GM18858 (cell line): ENCODE results near the gene MAGI3.
"Not testable (repeated sequence)": the region's sequence is repeated elsewhere in the genome, so short reads cannot be mapped to it uniquely, and the experiment has no call there.

Experiments used
- ATAC-seq: cut with Tn5 transposase; IDR thresholded peaks from one replicate; pipeline ENCODE4 v1.9.1; 2021; ENCODE audit not compliant: unreplicated experiment

MAGI3 gene

DNA sequence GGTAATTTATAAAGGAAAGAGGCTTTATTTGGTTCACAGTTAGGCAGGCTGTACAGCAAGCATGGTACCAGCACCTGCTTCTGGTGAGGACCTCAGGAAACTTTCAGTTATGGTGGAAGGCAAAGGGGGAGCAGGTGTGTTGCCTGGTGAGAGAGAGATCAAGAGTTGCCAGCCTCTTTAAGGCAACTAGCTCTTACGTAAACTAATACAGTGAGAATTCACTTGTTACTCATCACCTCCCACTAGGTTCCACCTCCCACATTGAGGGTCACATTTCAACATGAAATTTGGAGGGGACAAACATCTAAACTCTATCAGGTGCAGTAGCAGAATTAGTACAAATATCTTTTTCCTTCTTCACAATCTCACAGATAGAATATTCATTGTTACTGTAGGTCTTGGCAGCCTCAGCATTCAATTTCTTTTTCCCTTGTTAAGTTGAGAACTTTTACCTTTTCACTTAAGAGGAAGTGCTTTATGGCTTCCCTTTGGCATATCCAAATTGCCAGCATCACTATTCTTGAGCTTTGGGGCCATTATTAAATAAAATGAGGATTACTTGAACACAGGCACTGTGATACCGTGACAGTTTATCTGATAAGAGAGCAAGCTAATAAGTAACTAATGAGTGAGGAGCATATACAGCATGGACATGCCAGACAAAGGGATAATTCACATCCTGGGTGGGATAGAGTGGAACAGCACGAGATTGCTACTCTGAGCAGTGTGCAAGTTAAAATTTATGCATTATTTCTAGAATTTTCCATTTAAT lies 48.4 kb downstream of the MAGI3 start:
- no peak for ATAC-seq

DNA sequence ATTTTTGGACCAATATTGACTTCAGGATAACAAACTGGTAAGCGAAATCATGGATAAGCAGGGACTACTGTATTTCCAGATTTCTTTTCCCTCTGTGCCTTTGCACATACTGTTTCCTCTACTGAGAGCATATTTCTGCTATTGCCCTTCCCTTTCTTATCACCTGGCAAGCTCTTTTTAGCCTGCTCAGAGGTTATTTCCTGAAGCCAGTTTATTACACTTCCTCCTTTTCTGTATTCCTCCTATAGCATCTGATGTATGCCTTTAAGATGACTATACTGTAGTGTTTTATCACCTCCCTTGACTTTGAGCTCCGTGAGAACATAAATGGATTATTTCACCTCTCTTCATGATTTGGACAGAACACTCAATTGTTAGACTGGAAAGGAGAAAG lies 49.0 kb downstream of the MAGI3 start:
- no peak for ATAC-seq

DNA sequence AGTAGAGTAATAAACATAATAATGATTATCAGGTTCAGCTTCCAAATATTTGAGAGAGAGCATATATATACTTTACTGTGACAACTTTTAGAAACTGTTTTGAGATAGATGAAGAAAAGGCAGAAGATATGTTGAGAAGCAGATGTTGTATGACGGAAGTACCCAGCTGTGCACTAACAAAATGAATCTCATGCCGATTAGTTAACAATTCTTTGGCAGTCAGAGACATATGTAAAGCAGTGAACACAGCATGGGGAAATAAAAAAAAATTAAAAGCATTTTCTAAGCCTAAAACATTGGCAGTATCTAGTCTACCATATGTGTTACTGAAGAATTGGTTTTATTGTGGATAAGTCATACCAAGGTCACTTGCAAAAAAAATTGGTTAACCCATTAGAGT lies 51.8 kb downstream of the MAGI3 start:
- ATAC-seq = no peak

DNA sequence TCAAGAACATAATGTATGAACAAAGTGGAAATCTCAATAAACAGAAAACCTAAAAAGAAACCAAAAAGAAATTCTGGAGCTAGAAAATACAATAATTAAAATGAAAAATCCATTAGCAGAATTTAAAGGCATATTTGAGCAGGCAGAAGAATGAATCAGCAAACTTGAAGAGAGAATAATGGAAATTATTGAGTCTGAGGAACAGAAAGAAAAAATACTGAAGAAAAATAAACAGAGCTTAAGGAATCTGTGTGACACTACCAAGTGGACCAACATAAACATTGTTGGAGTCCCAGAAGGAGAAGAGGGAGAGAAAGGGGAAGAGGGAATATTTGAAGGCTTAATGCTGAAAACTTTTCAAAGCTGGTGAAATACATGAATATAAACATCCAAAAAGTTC lies 54.5 kb downstream of the MAGI3 start:
- ATAC-seq = no peak

DNA sequence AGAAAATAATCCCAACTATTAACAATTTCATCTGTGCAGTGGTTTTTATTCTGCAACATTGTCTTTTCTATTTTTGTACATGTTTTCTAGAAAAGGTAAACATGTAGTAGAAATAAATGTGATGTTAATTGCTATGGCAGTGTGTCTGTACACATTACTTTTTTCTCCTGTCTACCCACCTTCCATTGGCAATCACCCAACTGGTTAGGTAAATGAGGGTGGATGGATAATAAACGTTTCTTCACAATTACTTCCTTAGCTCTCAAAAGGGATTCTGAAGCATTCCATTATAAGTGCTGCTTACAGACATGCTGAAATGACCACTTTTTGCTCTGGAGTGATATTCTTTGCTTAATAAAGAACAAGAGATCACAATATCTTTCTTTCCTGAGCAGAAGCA lies 61.4 kb downstream of the MAGI3 start:
- no peak for ATAC-seq

DNA sequence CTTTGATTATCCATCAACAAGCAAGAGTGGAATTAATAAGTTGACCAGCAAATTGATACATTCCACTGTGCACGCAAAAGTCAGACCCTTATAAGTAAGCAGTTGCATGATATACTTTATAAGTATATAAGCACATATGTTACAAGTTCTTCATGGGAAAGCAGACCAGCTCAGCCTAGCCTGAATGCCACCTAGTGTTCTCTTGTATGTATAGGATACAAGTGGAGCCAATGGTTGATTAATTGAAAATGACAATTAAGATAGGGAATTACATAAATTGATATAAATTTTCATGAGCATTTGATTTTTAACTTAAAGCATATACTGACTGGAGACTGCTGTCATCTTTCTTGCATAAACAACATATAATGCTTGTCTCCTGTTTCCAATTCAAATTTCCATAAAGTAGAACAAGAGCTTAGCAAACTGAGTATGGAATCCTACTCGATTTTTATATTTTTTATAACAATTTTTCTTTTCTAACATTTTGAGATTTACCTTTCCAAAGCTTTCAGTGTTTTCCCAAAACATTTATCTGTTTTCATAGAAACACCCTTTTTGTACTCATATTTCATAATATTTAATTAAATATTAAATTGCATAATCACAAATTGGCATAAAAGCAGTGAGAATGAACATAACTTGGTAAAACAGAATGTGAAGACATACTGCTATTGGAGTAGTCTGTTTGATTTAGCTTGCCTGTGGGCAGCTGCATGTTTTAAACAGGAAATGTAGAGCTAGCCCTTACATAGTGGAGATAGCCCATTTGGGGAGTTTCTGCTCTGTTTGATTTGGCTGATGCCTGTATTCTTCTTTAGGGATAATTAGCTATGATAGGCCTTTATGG lies 62.8 kb downstream of the MAGI3 start:
- ATAC-seq = no peak

DNA sequence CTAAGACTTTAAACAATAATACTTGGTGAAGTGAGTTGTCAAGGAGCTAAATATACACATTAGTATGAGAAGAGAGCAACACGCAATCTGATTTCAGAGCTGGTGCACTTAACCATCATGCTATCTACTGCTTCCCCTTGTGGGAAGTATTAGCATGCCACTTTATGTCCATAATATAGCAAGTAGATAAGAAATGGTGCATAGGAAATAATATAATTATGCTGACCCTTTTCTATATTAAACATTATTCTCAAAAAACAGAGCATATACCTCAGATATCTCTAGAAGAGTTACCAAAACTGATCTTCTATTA lies 63.4 kb downstream of the MAGI3 start:
- ATAC-seq = no peak

DNA sequence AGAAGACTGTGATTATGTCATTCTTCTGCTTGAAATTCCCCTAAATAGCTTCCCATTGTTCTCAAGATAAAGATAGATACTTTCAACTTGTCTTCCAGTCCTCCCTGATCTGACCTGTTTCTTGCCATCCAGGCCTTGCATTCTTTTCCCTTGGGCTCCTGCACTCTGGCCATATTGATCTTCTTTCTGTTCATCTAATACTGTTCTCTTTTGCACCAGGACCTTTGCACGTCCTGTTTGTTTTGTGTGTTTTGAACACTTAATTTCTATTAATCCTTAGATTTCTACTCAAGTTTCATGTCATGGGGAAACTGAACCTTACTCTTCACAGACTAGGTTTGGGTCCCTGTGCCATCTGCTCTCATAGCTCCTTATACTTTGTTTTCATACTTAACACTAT lies 65.1 kb downstream of the MAGI3 start:
- ATAC-seq = no peak

DNA sequence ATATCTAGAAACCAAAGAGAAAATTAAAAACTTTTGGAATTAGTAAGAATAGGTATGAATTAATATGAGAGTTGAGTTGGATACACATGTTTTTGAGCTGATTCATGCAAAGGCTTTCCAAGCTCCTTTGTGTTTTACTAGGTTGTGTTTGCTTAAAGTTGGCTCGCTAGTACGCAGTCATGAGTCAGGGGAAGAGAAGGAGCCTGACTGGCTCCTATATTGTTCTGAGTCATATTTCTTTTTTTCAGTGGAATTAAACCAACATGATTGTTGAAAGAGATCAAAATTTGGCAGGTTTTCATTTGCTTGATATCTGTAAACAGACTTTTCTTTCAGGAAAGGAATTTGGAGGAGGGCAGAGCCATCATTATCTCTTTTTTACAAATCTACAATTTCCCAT lies 66.7 kb downstream of the MAGI3 start:
- no peak for ATAC-seq

DNA sequence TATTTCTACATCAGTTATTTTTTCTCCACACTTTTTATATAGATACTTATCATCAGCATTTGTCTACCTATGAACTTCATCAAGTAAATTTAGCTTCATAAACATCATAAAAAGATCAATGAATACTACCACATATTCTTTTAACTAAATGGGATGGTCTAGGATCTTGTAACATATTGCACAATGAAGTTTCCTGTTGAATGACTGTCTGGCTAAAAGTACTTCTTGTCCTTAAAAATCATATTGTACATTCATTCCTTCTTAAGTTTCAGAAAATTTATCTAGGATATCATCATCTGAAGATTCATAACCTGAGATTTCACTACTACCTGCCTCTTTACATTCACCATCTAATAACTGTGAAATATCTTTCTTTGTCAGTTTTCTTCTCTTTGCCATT lies 69.0 kb downstream of the MAGI3 start:
- ATAC-seq = no peak

DNA sequence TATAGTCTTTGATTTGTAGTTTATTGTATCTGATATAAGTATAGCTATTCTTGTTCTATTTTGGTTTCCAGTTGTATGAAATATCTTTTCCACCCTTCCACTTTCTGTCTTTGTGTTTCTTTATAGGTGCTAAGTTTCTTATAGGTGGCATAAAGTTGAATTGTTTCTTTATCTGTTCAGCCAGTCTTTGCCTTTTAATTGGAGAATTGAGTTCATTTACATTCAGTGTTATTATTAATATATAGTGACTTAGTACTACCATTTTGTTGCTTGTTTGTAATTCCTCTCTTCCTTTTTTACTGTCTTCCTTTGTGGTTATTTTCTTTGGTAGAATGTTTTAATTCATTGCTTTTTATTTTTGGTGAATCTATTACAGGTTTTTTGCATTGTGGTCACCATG lies 77.7 kb downstream of the MAGI3 start:
- no peak for ATAC-seq

DNA sequence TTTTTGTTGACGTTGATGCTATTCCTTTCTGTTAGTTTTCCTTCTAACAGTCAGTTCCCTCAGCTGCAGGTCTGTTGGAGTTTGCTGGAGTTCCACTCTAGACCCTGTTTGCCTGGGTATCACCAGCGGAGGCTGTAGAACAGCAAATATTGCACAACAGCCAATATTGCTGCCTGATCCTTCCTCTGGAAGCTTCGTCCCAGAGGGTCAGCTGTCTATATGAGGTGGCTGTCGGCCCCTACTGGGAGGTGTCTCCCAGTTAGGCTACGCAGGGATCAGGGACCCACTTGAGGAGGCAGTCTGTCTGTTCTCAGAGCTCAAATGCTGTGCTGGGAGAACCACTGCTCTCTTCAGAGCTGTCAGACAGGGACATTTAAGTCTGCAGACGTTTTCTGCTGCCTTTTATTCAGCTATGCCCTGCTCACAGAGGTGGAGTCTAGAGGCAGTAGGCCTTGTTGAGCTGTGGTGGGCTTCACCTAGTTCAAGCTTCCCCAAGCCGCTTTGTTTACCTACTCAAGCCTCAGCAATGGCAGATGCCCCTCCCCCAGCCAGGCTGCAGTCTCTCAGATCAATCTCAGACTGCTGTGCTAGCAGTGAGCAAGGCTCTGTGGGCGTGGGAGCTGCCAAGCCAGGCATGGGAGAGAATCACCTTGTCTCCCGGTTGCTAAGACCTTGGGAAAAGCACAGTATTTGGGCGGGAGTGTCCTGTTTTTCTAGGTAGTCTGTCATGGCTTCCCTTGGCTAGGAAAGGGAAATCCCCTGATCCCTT lies 88.3 kb downstream of the MAGI3 start:
- ATAC-seq = not testable (repeated sequence)

DNA sequence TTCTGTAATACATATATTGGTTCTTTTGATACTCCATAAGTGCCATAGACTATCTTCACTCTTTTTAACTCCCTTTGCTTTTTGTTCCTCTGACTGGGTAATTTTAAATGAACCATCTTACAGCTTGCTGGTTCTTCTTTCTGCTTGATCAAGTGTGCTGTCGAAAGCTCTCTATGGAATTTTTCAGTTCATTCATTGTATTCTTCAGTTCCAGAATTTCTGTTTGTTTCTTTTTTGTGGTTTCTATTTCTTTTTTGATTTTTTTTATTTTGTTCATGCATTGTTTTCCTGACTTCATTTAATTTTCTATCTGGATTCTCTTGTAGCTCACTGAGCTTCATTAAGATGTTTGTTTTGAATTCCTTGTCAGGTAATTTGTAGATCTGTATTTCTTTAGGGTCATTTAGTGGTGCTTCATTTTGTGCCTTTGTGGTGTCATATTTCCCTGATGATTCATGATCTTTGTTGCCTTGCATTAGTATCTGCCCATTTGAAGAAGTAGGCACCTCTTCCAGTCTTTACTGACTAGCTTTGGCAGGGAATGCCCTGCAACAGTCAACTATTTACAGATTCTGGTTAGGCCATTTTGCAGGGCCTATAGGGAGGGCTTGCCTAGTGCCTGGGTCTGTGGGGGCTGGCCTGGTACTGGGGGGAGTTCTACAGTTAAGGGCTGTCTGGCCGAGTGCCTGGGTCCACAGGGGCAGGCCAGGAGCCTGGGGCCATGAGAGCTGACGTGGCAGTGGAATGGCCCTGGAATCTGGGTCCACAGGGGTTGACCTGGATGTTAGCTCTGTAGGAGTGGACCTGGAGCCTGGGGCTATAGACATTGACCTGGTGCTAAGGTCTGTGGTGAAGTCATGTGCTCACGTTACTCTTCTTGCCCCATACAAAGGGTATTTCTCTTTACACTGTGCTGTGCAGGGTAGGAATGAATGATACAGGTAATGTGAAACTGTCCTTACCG lies 89.7 kb downstream of the MAGI3 start:
- no peak for ATAC-seq

DNA sequence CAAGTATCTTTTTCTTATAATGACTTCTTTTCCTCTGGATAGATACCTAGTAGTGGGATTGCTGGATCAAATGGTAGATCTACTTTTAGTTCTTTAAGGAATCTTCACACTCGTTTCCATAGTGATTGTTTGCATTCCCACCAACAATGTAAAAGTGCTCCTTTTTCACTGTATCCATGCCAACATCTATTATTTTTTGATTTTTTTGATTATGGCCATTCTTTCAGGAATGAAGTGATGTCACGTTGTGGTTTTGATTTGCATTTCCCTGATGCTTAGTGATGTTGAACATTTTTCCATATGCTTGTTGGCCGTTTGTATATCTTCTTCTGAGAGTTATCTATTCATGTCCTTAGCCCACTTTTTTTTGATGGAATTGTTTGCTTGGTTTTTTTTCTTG lies 94.8 kb downstream of the MAGI3 start:
- ATAC-seq = not testable (repeated sequence)

DNA sequence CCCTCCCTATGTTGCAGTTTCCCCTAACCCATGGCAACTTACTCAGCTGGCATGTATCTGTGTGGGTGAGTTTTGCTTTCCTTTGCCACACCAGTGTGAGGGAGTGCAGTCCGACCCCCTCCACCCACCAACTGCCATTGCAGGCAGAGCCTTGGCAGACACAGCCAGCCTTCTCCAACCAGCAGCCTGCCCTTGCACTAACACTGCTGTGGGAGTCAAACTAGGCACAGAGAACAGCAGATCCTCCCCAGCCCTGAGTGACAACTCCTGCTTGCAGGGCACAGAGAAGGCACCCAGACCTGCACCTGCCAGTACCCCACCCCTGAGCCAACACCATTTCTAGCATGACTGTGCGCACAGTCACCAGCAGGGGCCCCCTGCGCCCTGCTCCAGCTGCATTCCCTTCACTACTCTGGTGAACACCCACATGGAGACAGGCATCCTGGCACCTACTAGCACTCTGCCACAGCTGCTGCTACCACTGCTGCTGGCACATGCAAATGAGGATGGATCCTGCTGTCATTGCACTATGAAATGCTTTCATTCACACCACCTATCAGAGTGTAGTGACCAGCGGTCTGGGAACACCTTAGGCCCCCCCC lies 98.4 kb downstream of the MAGI3 start:
- no peak for ATAC-seq

DNA sequence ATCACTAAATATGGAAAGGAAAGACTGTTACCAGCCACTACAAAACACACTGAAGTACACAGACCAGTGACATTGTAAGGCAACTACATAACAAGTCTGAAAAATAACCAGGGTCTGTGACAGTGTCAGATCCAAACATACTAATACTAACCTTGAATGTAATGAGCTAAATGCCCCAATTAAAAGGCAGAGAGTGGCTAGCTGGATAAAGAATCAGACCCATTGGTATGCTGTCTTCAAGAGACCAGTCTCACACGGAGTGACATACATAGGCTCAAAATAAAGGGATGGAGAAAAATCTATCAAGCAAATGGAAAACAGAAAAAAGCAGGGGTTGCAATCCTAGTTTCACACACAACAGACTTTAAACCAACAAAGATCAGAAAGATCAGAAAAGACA lies 100.1 kb downstream of the MAGI3 start:
- no peak for ATAC-seq

DNA sequence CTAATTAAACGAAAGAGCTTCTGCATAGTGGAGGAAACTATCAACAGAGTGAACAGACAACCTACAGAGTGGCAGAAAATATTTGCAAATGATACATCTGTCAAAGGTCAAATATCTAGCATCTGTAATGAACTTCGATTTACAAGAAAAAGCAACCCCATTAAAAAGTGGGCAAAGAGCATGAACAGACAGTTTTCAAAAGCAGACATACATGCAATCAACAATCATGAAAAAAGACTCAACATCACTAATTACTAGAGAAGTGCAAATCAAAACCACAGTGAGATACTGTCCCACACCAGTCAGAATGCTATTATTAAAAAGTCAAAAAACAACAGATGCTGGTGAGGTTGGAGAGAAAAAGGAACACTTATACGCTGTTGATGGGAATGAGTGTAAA lies 103.2 kb downstream of the MAGI3 start:
- ATAC-seq = no peak

DNA sequence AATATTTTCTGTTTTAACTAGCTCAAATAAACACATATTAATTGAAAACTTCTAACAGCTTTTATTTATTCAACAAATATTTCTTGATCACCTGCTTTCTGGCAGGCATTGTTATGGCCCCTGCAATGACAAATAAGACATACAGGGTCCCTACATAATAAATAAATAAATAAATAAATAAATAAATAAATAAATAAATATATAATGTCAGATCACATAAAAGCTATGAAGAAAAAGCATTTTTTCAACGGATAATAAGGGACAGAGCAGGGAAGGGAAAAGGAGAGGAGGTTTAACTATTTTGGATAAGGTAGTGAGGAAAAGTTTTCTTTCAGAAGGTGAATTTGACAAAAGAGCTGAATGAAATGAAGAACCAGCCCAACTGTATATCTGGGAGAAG lies 115.0 kb downstream of the MAGI3 start:
- ATAC-seq = no peak

DNA sequence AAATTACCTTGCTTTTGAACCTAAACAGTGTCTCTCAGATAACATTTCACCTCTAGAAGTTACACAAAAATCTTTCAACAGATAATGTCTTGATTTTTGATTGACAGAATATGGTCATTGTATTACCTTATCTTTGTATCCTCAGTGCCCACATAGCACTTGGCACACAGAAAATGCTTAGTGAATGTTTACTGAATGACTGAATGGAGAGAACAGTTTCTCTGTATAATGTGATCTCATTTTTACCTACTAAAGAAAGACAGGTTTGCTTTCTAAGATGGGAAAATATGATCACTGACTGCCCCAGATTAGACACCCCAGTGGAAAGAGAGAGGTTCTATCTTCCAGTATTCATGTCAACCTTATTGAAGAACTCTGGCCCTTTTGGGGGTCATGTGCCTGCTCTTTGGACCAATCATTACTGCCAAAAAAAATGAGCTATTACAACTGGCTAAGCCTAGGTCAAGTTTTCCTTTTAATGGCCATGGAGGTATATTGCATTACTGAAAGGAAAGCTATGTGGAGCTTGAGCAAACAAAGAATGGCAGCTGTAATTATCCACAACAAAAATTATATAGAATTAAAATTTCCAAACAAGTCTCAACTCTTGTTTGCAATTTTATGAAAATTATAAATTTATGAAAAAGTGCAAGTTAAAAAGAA lies 117.4 kb downstream of the MAGI3 start:
- no peak for ATAC-seq
